Neural crest cell (in vitro differentiated cells): ENCODE results near the gene CHEK2. TPM values are rescaled to one million over a fixed set of nuclear protein-coding genes. Genes with fewer than 3 reads are reported as not detected.

Source experiments
- DNase-seq: peaks from one replicate; pipeline ENCODE4 v3.0.0; 2021; ENCODE audit warnings: low read depth, mixed read lengths, low spot score
- H3K27ac Mint-ChIP-seq: one replicate; pipeline ENCODE4 v1.8.0; 2021; ENCODE audit warnings: mild to moderate bottlenecking, mixed read lengths; ENCODE audit not compliant: unreplicated experiment
- H3K27me3 Mint-ChIP-seq: 2 replicates; pipeline ENCODE4 v1.8.0; 2021; ENCODE audit warnings: low read depth, mild to moderate bottlenecking, mixed read lengths
- H3K36me3 Mint-ChIP-seq: 2 replicates; pipeline ENCODE4 v1.8.0; 2021; ENCODE audit warnings: low read depth, mild to moderate bottlenecking, mixed read lengths
- H3K4me1 Mint-ChIP-seq: 2 replicates; pipeline ENCODE4 v1.8.0; 2021; ENCODE audit warnings: mixed read lengths
- H3K4me3 Mint-ChIP-seq: one replicate; pipeline ENCODE4 v1.8.0; 2021; ENCODE audit warnings: mild to moderate bottlenecking, mixed read lengths
- H3K9me3 Mint-ChIP-seq: 2 replicates; pipeline ENCODE4 v1.8.0; 2021; ENCODE audit warnings: mixed read lengths
- total RNA-seq: library from RNA; stranded (reverse); gene quantifications from 2 replicates; pipeline ENCODE4 v1.2.1, GENCODE V29; 2021
- TF ChIP-seq, protein P1 (sequence below): fragments of 200-600 bp; sonication (generic); conservative IDR thresholded peaks from 2 replicates; pipeline ENCODE4 v1.5.0; 2021; ENCODE audit warnings: antibody characterized with exemption, mild to moderate bottlenecking

Gene CHEK2
- total RNA-seq, 1 donor from 2014 or later: 44.2 TPM

DNA sequence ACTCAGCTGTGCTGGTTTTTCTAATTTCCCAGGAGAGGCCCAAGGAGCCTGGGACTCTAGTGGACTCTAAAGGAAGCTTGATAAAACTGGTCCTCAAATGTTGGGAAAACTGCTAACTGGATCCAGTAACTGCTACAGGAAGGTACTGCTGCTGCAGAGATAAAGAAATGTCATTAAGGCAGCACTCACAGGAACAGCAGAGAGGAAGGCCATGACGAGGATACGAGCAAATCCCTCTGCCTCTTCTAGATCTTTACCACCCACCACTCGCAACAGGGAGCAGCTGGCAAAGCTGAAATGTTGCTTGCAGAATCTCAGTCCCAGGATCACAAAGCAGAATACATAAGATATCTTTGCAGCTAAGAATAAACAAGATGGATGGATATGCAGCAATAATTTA, 85.4 kb downstream of the CHEK2 start:
- H3K4me3 Mint-ChIP-seq: no peak overlapping the region
- TF ChIP-seq, protein P1, sequence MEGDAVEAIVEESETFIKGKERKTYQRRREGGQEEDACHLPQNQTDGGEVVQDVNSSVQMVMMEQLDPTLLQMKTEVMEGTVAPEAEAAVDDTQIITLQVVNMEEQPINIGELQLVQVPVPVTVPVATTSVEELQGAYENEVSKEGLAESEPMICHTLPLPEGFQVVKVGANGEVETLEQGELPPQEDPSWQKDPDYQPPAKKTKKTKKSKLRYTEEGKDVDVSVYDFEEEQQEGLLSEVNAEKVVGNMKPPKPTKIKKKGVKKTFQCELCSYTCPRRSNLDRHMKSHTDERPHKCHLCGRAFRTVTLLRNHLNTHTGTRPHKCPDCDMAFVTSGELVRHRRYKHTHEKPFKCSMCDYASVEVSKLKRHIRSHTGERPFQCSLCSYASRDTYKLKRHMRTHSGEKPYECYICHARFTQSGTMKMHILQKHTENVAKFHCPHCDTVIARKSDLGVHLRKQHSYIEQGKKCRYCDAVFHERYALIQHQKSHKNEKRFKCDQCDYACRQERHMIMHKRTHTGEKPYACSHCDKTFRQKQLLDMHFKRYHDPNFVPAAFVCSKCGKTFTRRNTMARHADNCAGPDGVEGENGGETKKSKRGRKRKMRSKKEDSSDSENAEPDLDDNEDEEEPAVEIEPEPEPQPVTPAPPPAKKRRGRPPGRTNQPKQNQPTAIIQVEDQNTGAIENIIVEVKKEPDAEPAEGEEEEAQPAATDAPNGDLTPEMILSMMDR: no peak
- no peaks in the 10 kb centered on the region for H3K27me3 Mint-ChIP-seq
- peak overlapping the region; percentile 58 for H3K27ac Mint-ChIP-seq
- H3K4me1 Mint-ChIP-seq: peaks cover 7% of the 10 kb centered on the region
- peaks cover 11% of the 10 kb centered on the region for H3K36me3 Mint-ChIP-seq
- H3K9me3 Mint-ChIP-seq: no peaks in the 10 kb centered on the region
- no peak for DNase-seq

DNA sequence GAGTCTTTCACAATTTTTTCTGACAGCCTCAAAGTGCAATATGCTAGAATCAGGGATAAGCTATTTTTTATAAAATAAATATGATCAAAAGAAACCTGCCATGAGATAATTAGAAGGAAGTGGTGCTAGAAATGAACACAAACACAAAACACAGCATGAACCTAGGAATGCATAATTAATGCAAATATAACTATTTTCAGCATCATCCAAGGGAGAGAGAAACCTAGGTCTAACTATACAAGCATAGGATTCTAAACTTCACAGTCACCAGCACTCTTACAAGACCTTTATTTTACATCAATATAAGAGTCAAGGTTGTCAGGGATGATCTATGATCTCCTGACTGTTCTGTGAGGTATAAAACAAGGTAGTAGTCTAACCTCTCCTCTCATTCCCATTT, 91.2 kb downstream of the CHEK2 start:
- H3K9me3 Mint-ChIP-seq: no peaks in the 10 kb centered on the region
- no peaks in the 10 kb centered on the region for H3K4me1 Mint-ChIP-seq
- H3K27me3 Mint-ChIP-seq: no peaks in the 10 kb centered on the region
- H3K27ac Mint-ChIP-seq: no peak overlapping the region
- H3K4me3 Mint-ChIP-seq: no peak overlapping the region
- no peak for DNase-seq
- H3K36me3 Mint-ChIP-seq: peaks cover 18% of the 10 kb centered on the region
- TF ChIP-seq, protein P1: no peak

DNA sequence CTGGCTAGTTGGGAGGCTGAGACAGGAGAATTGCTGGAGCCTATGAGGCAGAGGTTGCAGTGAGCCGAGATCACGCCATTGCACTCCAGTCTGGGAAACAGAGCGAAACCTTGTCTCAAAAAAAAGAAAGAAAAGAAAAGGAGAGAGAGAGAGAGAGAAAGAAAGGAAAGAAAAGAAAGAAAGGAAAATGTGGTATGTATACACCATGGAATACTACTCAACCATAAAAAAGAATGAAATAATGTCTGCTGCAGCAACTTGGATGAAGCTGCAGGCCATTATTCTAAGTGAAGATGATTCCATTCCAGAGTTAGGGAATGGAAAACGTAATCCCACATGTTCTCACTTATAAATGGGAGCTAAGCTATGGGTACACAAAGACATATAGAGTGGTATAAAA, 92.8 kb downstream of the CHEK2 start:
- TF ChIP-seq, protein P1: no peak
- H3K36me3 Mint-ChIP-seq: peaks cover 14% of the 10 kb centered on the region
- no peak overlapping the region for H3K27ac Mint-ChIP-seq
- no peaks in the 10 kb centered on the region for H3K27me3 Mint-ChIP-seq
- no peaks in the 10 kb centered on the region for H3K9me3 Mint-ChIP-seq
- DNase-seq: no peak
- no peak overlapping the region for H3K4me3 Mint-ChIP-seq
- no peaks in the 10 kb centered on the region for H3K4me1 Mint-ChIP-seq

DNA sequence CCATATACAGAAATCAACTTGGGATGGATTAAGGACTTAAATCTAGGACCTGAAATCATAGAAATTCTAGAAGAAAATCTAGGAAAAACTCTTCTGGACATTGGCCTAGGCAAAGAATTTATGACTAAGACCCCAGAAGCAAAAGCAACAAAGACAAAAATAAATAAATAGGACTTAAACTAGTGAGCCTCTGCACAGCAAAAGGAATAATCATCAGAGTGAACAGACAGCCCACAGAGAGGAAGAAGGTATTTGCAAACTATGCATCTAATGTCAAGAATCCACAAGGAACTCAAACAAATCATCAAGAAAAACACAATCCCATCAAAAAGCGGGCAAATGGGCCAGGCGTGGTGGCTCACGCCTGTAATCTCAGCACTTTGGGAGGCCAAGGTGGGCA, 94.4 kb downstream of the CHEK2 start:
- no peak for DNase-seq
- Mint-ChIP-seq H3K4me3 (no peak overlapping the region), H3K4me1 (no peaks in the 10 kb centered on the region), H3K9me3 (no peaks in the 10 kb centered on the region), H3K36me3 (peaks cover 7% of the 10 kb centered on the region), H3K27me3 (no peaks in the 10 kb centered on the region), H3K27ac (no peak overlapping the region)
- TF ChIP-seq, protein P1: no peak

DNA sequence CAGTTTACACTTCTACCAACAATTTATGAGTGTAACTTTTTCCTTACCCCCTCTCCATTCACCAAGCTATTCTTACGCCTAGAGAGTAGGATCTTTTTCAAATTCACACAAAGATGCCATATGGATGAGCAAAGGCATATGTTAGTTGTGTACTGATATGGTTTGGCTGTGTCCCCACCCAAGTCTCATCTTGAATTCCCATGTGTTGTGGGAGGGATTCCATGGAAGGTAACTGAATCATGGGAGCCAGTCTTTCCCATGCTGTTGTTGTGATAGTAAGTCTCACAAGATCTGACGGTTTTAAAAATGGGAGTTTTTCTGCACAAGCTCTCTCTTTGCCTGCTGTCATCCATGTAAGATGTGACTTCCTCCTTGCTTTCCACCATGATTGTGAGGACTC, 102.3 kb downstream of the CHEK2 start:
- H3K9me3 Mint-ChIP-seq: no peaks in the 10 kb centered on the region
- no peak for DNase-seq
- H3K4me3 Mint-ChIP-seq: no peak overlapping the region
- H3K27me3 Mint-ChIP-seq: no peaks in the 10 kb centered on the region
- peaks cover 4% of the 10 kb centered on the region for H3K36me3 Mint-ChIP-seq
- no peaks in the 10 kb centered on the region for H3K4me1 Mint-ChIP-seq
- TF ChIP-seq, protein P1: no peak
- H3K27ac Mint-ChIP-seq: no peak overlapping the region

Other genes starting within 250 kb of the CHEK2 start
- gene TTC28, start 62.0 kb downstream of the CHEK2 start, total RNA-seq: 60.8 and 65.4 TPM in 2 replicates
- 14.3 and 18.7 TPM in 2 replicates for gene HSCB, start 219 bp upstream of the CHEK2 start, total RNA-seq
- gene CCDC117, start 30.9 kb upstream of the CHEK2 start, total RNA-seq: 33.5 and 36.5 TPM in 2 replicates
- 65.0 and 66.5 TPM in 2 replicates for gene XBP1, start 58.7 kb upstream of the CHEK2 start, total RNA-seq
- gene ZNRF3, start 141.8 kb upstream of the CHEK2 start, total RNA-seq: 18.5 and 18.9 TPM in 2 replicates